SK-N-MC (cell line): ENCODE measurements around the gene KLF9.

Experiments used
- EZH2 ChIP-seq: fragments of 200-600 bp; sonication (generic); IDR thresholded peaks from one replicate; pipeline ENCODE4 v1.6.1; 2017; ENCODE audit warnings: antibody characterized with exemption
- POLR2AphosphoS5 ChIP-seq: IDR thresholded peaks from 2 replicates; pipeline ENCODE4 v1.6.1; 2012; ENCODE audit warnings: mild to moderate bottlenecking, low read depth, low read length, borderline replicate concordance

DNA sequence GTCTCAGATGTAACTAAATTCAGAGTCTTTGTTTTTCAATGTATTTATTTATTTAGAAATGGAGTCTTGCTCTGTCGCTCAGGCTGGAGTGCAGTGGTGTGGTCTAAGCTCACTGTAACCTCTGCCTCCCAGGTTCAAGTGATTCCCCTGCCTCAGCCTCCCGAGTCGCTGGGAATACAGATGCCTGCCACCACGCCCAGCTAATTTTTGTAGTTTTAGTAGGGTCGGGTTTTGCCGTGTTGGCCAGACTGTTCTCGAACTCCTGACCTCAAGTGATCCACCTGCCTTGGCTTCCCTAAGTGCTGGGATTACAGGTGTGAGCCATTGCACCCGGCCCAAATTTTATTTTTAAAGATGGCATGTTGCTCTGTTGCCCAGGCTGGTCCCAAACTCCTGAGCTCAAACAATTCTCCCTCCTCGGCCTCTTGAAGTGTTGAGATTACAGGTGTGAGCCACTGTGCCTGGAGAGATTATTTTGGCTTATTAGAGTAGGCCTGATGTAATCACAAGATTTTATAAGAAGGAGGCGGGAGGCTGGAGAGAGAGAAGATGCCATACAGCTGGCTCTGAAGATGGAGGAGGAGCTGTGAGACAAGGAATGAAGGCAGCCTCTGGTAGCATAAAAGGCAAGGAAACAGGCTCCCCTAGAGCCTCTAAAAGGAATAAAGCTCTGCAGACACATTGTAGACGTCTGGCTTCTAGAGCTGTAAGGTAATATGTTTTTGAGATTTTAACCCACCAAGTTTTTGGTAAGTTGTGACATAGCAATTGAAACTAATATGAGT lies 12.9 kb upstream of the KLF9 start:
- no peak for TF ChIP-seq EZH2
- no peak for TF ChIP-seq POLR2AphosphoS5
